Heart right ventricle (tissue), 16 donors: ENCODE data around the gene MPL. TPM values are rescaled to one million over a fixed set of nuclear protein-coding genes. Genes with fewer than 3 reads are reported as not detected.

Experiments
- ATAC-seq, 8 donors: fragments of 200-7000 bp; cut with Tn5 transposase; one replicate each; pipeline ENCODE4 v1.9.1; 2020; ENCODE audit warnings: mild to moderate bottlenecking in 8 of 8, moderate library complexity in 8 of 8, moderate number of reproducible peaks in 1 of 8
- DNase-seq, 2 donors: peaks; one replicate each; pipeline ENCODE4 v3.0.0-alpha.2; 2020
- H3K27ac ChIP-seq, 10 donors: fragments of 200-600 bp; sonication (generic) in 2 of 10; one replicate each; pipeline versions ENCODE4 v1.5.0 to v1.8.0; 2020 to 2022; ENCODE audit warnings: mild to moderate bottlenecking in 3 of 10
- H3K27me3 ChIP-seq, 7 donors: fragments of 200-600 bp; one replicate each; pipeline ENCODE4 v1.8.0; 2021 to 2022; ENCODE audit warnings: mild to moderate bottlenecking in 2 of 7
- H3K36me3 ChIP-seq, 9 donors: fragments of 200-600 bp; sonication (generic) in 1 of 9; one replicate each; pipeline versions ENCODE4 v1.5.0 to v1.8.0; 2020 to 2022; ENCODE audit warnings: mild to moderate bottlenecking in 2 of 9
- H3K4me1 ChIP-seq, 9 donors: fragments of 200-600 bp; sonication (generic) in 1 of 9; one replicate each; pipeline versions ENCODE4 v1.5.0 to v1.8.0; 2020 to 2022; ENCODE audit warnings: mild to moderate bottlenecking in 4 of 9
- H3K4me3 ChIP-seq, 10 donors: fragments of 200-600 bp; sonication (generic) in 2 of 10; one replicate each; pipeline versions ENCODE4 v1.5.0 to v1.8.0; 2020 to 2022; ENCODE audit warnings: mild to moderate bottlenecking in 7 of 10, moderate library complexity in 2 of 10
- H3K9me3 ChIP-seq, 11 donors: fragments of 200-600 bp in 10 of 11; sonication (generic) in 2 of 11; one replicate each; pipeline versions ENCODE4 v1.5.0 to v1.8.0; 2013 to 2022; ENCODE audit warnings: mild to moderate bottlenecking in 2 of 11, control low read depth in 1 of 11, moderate library complexity in 1 of 11
- CTCF ChIP-seq, 9 donors: fragments of 200-600 bp; sonication (generic) in 2 of 9; IDR thresholded peaks; one replicate each; pipeline versions ENCODE4 v1.5.0 to v1.8.0; 2021 to 2022; ENCODE audit warnings: antibody characterized with exemption in 9 of 9, mild to moderate bottlenecking in 5 of 9, moderate library complexity in 1 of 9
- WGBS, 2 donors: extraction: QIAGEN DNeasy Blood & Tissue Kit; methylation state at CpG; one replicate each; pipeline ENCODE4 v1.1.7; 2013; ENCODE audit warnings: inconsistent platforms in 1 of 2; 5-methylcytosine and 5-hydroxymethylcytosine counted together
- intact Hi-C, 10 donors: fragments of 100-400 bp; cut with DNase I; formaldehyde crosslinking; loops; one replicate each; pipeline versions ENCODE4 v1.11.1 to v1.14.2; 2022
- polyA plus RNA-seq, 2 donors: library from polyadenylated mRNA; stranded (reverse); fragments of 200-250 nt; gene quantifications; one replicate each; pipeline ENCODE4 v1.2.3, GENCODE V29; 2013
- total RNA-seq, 10 donors: library from RNA; stranded (reverse); fragmentation: NEBNext Ultra II Directional in 3 of 10; extraction: Animal tissue kit (Norgen Biotek cat#: 25700) in 3 of 10; gene quantifications; one replicate each; pipeline versions ENCODE4 v1.2.1 to v1.2.4, GENCODE V29; 2021 to 2023
- donor health status: Arrhythmogenic right ventricular cardiomyopathy.
- donor health status: ischemic (EF 13 %, LVEDD 7.1; RV severe dilation, severe dysfunction).
- donor health status: healthy with polysubstance abuse.
- donor health status: DM: no; HTN: yes; CAD: no.
- donor health status: DM: no; HTN: no; CAD: no.
- donor health status: ischemic (EF 25% LVEDD 6.9; RV normal size, moderate dysfunction).
- donor health status: ischemic (EF 25% LVEDD 5.7; RV mildly dilated, moderate dysfunction).
- donor health status: healthy.
- donor health status: DM: yes; HTN: yes; CAD: no.
- donor health status: Ischemic cardiomyopathy.
- donor health status: ischemic (EF 35%, LVEDD 5.7; RV mildly dilated, moderate dysfunction).
- donor health status: nonischemic (EF 11% LVEDD 7.7; RV severe dilation, severe dysfunction).
- donor health status: DM: yes; HTN: yes; CAD: no.
- donor health status: PGD.
- donor health status: ischemic (EF 29% LVEDD 5.4; RV normal size, mild dysfunction).
- donor health status: nonischemic (EF 23%, LVEDD 6.1; RV moderate dilation, normal function).

MPL gene
- total and polyA plus RNA-seq, 12 donors = 0.03 to 1.2 (median 0.37) TPM

DNA sequence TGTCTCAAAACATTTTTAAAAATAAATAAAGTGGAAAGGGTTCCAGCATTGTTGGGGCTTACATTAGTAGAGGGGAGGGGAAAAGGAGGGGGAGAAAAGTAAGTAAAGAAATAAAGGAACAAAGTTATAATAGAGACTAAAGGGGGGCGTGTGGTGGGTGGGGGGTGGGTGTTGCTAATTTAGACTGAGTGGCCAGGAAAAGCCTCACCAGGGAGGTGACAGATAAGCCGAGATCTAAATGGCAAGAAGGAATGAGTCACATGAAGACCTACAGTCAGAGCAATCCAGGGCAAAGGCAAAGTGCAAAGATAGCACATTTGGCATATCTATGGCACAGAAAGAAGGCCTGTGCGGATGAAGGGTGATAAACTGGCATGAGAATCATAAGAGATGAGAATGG, 7.5 kb downstream of the MPL start:
- no peak for TF ChIP-seq CTCF (IDR thresholded peaks at IDR 0.05)
- Histone ChIP-seq H3K27ac (peak overlapping the region; percentile 79 to 98 (median 88)), H3K36me3 (no peaks in the 10 kb centered on the region), H3K4me1 (peaks cover 10 to 64% (median 28%) of the 10 kb centered on the region in 9 donors), H3K27me3 (no peaks in the 10 kb centered on the region), H3K4me3 (no peak overlapping the region), H3K9me3 (no peaks in the 10 kb centered on the region)
- intact Hi-C loops = loop anchor here in 3 of 10 donors (5.0 kb wide), 3 partner anchors 43 to 108 kb away; partner anchors contain the start of gene TIE1 (in 1 of the 3)
- DNase-seq = peak in 1 of 2 donors; percentile 48
- ATAC-seq = peak in 6 of 8 donors; percentile 13 to 43 (median 32)
- WGBS, 2 donors = 35 to 45% methylated on average over 3 of the region's 3 CpGs

DNA sequence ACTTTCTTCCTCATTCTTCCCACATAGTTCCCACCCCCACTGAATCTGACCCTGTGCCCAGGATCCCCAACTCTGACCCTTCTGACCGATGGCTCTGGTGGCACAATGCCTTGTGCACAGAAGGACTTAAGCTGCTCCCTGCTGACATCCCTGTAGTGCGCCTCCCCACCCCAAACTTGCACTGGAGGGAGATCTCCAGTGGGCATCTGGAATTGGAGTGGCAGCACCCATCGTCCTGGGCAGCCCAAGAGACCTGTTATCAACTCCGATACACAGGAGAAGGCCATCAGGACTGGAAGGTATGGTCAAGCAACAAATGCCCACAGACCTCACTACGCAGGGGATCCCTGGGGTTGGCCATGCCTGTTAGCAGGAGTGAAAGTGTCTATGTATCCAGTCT, 9.0 kb downstream of the MPL start:
- H3K27ac ChIP-seq = peak overlapping the region in 9 of 10 donors; percentile 80 to 98 (median 89)
- no peak for ATAC-seq
- H3K9me3 ChIP-seq = no peaks in the 10 kb centered on the region
- no peaks in the 10 kb centered on the region for H3K36me3 ChIP-seq
- no peak for DNase-seq
- no peak for TF ChIP-seq CTCF (IDR thresholded peaks at IDR 0.05)
- WGBS, 2 donors = 79 to 82% methylated on average over 5 of the region's 5 CpGs
- intact Hi-C loops = loop anchor here in 3 of 10 donors (5.0 kb wide), 3 partner anchors 44 to 109 kb away; partner anchors contain the start of gene TIE1 (in 1 of the 3)
- peaks cover 10 to 66% (median 28%) of the 10 kb centered on the region in 9 donors for H3K4me1 ChIP-seq
- H3K4me3 ChIP-seq = no peak overlapping the region
- H3K27me3 ChIP-seq = no peaks in the 10 kb centered on the region

DNA sequence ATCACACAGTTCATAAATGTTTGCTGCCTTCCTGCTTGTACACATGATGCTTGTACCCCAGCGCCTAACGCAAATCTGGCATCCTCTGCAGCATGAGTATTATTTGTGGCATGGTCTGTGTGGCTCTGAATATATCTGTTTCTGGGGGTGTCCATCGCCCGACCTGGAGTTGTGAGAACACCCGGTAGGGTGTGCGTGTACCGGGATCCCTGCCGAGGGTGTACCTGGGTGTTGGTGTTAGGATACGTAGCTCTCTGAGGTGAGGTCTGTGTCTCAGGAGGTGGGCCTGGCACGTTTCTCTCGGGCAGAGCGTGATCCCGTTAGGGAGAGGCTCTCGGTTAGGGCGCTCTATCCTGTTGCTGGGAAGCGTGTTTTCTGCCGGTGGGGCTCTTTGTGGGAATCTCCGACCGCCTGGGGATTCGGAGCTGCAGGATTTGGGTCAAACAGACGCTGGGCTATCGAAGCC, 10.8 kb downstream of the MPL start:
- Histone ChIP-seq H3K9me3 (no peaks in the 10 kb centered on the region), H3K4me1 (peaks cover 10 to 63% (median 26%) of the 10 kb centered on the region in 9 donors), H3K36me3 (no peaks in the 10 kb centered on the region), H3K4me3 (peak overlapping the region; percentile 8 to 67 (median 59)), H3K27me3 (no peaks in the 10 kb centered on the region), H3K27ac (peak overlapping the region; percentile 85 to 98 (median 91))
- intact Hi-C loops = loop anchor here in 3 of 10 donors (5.0 kb wide), 3 partner anchors 46 to 111 kb away; partner anchors contain the start of gene TIE1 (in 1 of the 3)
- DNase-seq (no peak), ATAC-seq (peak; percentile 2 to 17 (median 6))
- TF ChIP-seq CTCF (IDR thresholded peaks at IDR 0.05) = no peak
- WGBS, 2 donors = 13 to 19% methylated on average over 22 of the region's 22 CpGs

- intact Hi-C loops = loop anchor here in 3 of 10 donors (5.0 kb wide), 3 partner anchors 47 to 112 kb away; partner anchors contain the start of gene TIE1 (in 1 of the 3)
- H3K27me3 ChIP-seq = no peaks in the 10 kb centered on the region
- peak overlapping the region; percentile 8 to 67 (median 59) for H3K4me3 ChIP-seq
- 1 to 5% methylated on average over 71 to 72 of the region's 72 CpGs for WGBS, 2 donors
- DNase-seq (peak; percentile 87), ATAC-seq (peak; percentile 84 to 95 (median 90))
- peak in 1 of 9 donors; percentile 11 for TF ChIP-seq CTCF (IDR thresholded peaks at IDR 0.05)
- H3K27ac ChIP-seq = peak overlapping the region; percentile 85 to 98 (median 91)
- H3K36me3 ChIP-seq = no peaks in the 10 kb centered on the region
- H3K9me3 ChIP-seq = no peaks in the 10 kb centered on the region
- H3K4me1 ChIP-seq = peaks cover 4 to 57% (median 22%) of the 10 kb centered on the region in 9 donors
Measured at GRCh38 chr1:43348809-43349593, 11.4 kb downstream of the MPL start.
